Gastrocnemius medialis (tissue), 4 donors: ENCODE measurements around the gene SND1. TPM values are rescaled to one million over a fixed set of nuclear protein-coding genes. Genes with fewer than 3 reads are reported as not detected.

ENCODE experiments used
- ATAC-seq, 2 donors: fragments of 150-250 bp; one replicate each; pipeline ENCODE4 v1.9.1; 2016
- DNase-seq, 2 donors: peaks; one replicate each; pipeline ENCODE4 v3.0.0-alpha.2; 2019
- H3K27ac ChIP-seq, 4 donors: fragments of 200-600 bp; sonication (generic); 1 replicate in 1 of 4; 2 replicates in 3 of 4; pipeline ENCODE4 v1.5.1; 2016 to 2018; ENCODE audit warnings: mild to moderate bottlenecking in 2 of 4, moderate library complexity in 1 of 4
- H3K27me3 ChIP-seq, 3 donors: fragments of 200-600 bp; sonication (generic) in 2 of 3; 1 replicate in 1 of 3; 2 replicates in 2 of 3; pipeline versions ENCODE4 v1.5.1 to v1.6.0; 2016 to 2019; ENCODE audit warnings: mild to moderate bottlenecking in 1 of 3, moderate library complexity in 1 of 3
- H3K36me3 ChIP-seq, 2 donors: fragments of 200-600 bp; sonication (generic) in 1 of 2; one replicate each; pipeline ENCODE4 v1.5.1; 2017 to 2018
- H3K4me1 ChIP-seq, 2 donors: fragments of 200-600 bp; sonication (generic) in 1 of 2; one replicate each; pipeline ENCODE4 v1.5.1; 2016 to 2017; ENCODE audit warnings: mild to moderate bottlenecking in 2 of 2
- H3K4me3 ChIP-seq, 4 donors: fragments of 200-600 bp; sonication (generic) in 3 of 4; 1 replicate in 1 of 4; 2 replicates in 3 of 4; pipeline ENCODE4 v1.5.1; 2016 to 2019; ENCODE audit warnings: mild to moderate bottlenecking in 2 of 4
- H3K9me3 ChIP-seq, 3 donors: fragments of 200-600 bp; sonication (generic) in 2 of 3; 1 replicate in 1 of 3; 2 replicates in 2 of 3; pipeline ENCODE4 v1.5.1; 2016 to 2019
- POLR2A ChIP-seq, 2 donors: fragments of 450-650 bp; IDR thresholded peaks; one replicate each; pipeline ENCODE4 v1.6.1; 2017; ENCODE audit warnings: antibody characterized with exemption in 2 of 2, mild to moderate bottlenecking in 2 of 2, moderate library complexity in 2 of 2
- in situ Hi-C, 4 donors: fragments of 200-750 bp; cut with MboI; loops; one replicate each; pipeline versions ENCODE4 v1.15.0 to v1.8.0; 2017; ENCODE audit warnings: low sequenced_read_pairs in 4 of 4
- intact Hi-C: fragments of 100-400 bp; cut with DNase I; formaldehyde crosslinking; loops from one replicate; pipeline ENCODE4 v1.15.1; 2023; ENCODE audit warnings: low total_unique reads
- total RNA-seq, 4 donors: library from RNA; depleted of rRNA; stranded (reverse); fragments of >200 nt; gene quantifications; one replicate each; pipeline versions ENCODE4 v1.1.0 to v1.2.3, GENCODE V29; 2016
- TF ChIP-seq, protein P1 (sequence below), 5 experiments: fragments of 450-650 bp in 3 of 5; fragments of 200-600 bp in 2 of 5; sonication (generic) in 2 of 5; IDR thresholded peaks in 4 of 5; conservative IDR thresholded peaks in 1 of 5; 1 replicate in 4 of 5; 2 replicates in 1 of 5; pipeline ENCODE4 v1.5.1; 2016 to 2019; ENCODE audit warnings: antibody characterized with exemption in 5 of 5, mild to moderate bottlenecking in 3 of 5, moderate library complexity in 3 of 5

SND1 gene
- total RNA-seq, 4 donors from 2014 or later: 30.4 to 73.0 (median 50.3) TPM

GRCh38 chr7:127702938-127703337 lies 50.9 kb downstream of the SND1 start:
- H3K4me1 ChIP-seq: no peaks in the 10 kb centered on the region
- intact Hi-C loops (no loop called here), in situ Hi-C loops (loop anchor here in 1 of 4 donors (10.0 kb wide), 1 partner anchor 502 kb away; no protein-coding TSS in a partner anchor)
- no peak overlapping the region for H3K4me3 ChIP-seq
- H3K27ac ChIP-seq: no peak overlapping the region
- TF ChIP-seq, protein P1, sequence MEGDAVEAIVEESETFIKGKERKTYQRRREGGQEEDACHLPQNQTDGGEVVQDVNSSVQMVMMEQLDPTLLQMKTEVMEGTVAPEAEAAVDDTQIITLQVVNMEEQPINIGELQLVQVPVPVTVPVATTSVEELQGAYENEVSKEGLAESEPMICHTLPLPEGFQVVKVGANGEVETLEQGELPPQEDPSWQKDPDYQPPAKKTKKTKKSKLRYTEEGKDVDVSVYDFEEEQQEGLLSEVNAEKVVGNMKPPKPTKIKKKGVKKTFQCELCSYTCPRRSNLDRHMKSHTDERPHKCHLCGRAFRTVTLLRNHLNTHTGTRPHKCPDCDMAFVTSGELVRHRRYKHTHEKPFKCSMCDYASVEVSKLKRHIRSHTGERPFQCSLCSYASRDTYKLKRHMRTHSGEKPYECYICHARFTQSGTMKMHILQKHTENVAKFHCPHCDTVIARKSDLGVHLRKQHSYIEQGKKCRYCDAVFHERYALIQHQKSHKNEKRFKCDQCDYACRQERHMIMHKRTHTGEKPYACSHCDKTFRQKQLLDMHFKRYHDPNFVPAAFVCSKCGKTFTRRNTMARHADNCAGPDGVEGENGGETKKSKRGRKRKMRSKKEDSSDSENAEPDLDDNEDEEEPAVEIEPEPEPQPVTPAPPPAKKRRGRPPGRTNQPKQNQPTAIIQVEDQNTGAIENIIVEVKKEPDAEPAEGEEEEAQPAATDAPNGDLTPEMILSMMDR (IDR thresholded peaks at IDR 0.05 in 4 of 5, conservative IDR thresholded peaks at IDR 0.05 in 1 of 5): no peak
- TF ChIP-seq POLR2A (IDR thresholded peaks at IDR 0.05): no peak
- DNase-seq: no peak
- peaks cover 0 to 64% of the 10 kb centered on the region in 2 donors for H3K36me3 ChIP-seq
- H3K9me3 ChIP-seq: no peaks in the 10 kb centered on the region
- no peaks in the 10 kb centered on the region for H3K27me3 ChIP-seq
- no peak for ATAC-seq

GRCh38 chr7:127704211-127704610 lies 52.2 kb downstream of the SND1 start:
- Histone ChIP-seq H3K9me3 (no peaks in the 10 kb centered on the region), H3K36me3 (peaks cover 0 to 57% of the 10 kb centered on the region in 2 donors), H3K4me1 (no peaks in the 10 kb centered on the region), H3K27ac (no peak overlapping the region), H3K27me3 (no peaks in the 10 kb centered on the region), H3K4me3 (no peak overlapping the region)
- intact Hi-C loops: no loop called here
- TF ChIP-seq, protein P1 (IDR thresholded peaks at IDR 0.05 in 4 of 5, conservative IDR thresholded peaks at IDR 0.05 in 1 of 5): no peak
- no peak for TF ChIP-seq POLR2A (IDR thresholded peaks at IDR 0.05)
- no peak for DNase-seq
- ATAC-seq: no peak
- in situ Hi-C loops: loop anchor here in 1 of 4 donors (10.0 kb wide), 1 partner anchor 501 kb away; no protein-coding TSS in a partner anchor

- Histone ChIP-seq H3K27me3 (no peaks in the 10 kb centered on the region), H3K4me3 (no peak overlapping the region), H3K36me3 (peaks cover 0 to 52% of the 10 kb centered on the region in 2 donors), H3K27ac (no peak overlapping the region), H3K9me3 (no peaks in the 10 kb centered on the region), H3K4me1 (no peaks in the 10 kb centered on the region)
- in situ Hi-C loops (loop anchor here in 1 of 4 donors (10.0 kb wide), 1 partner anchor 499 kb away; no protein-coding TSS in a partner anchor), intact Hi-C loops (loop anchor here (5.0 kb wide), 1 partner anchor 327 kb away; the partner anchor contains the start of gene LRRC4)
- no peak for DNase-seq
- ATAC-seq: no peak
- TF ChIP-seq, protein P1 (IDR thresholded peaks at IDR 0.05 in 4 of 5, conservative IDR thresholded peaks at IDR 0.05 in 1 of 5): no peak
- TF ChIP-seq POLR2A (IDR thresholded peaks at IDR 0.05): no peak
Measured at GRCh38 chr7:127705461-127705959, 53.5 kb downstream of the SND1 start.

- Histone ChIP-seq H3K27ac (no peak overlapping the region), H3K4me3 (no peak overlapping the region), H3K9me3 (no peaks in the 10 kb centered on the region), H3K4me1 (no peaks in the 10 kb centered on the region), H3K36me3 (peaks cover 0 to 49% of the 10 kb centered on the region in 2 donors), H3K27me3 (no peaks in the 10 kb centered on the region)
- intact Hi-C loops: loop anchor here (5.0 kb wide), 1 partner anchor 326 kb away; the partner anchor contains the start of gene LRRC4
- TF ChIP-seq POLR2A (IDR thresholded peaks at IDR 0.05): no peak
- TF ChIP-seq, protein P1 (IDR thresholded peaks at IDR 0.05 in 4 of 5, conservative IDR thresholded peaks at IDR 0.05 in 1 of 5): no peak
- in situ Hi-C loops: loop anchor here in 1 of 4 donors (10.0 kb wide), 1 partner anchor 498 kb away; no protein-coding TSS in a partner anchor
- ATAC-seq: no peak
- DNase-seq: no peak
Measured at GRCh38 chr7:127706766-127707165, 54.8 kb downstream of the SND1 start.
